ENCODE results near the gene SETBP1. TPM values are rescaled to one million over a fixed set of nuclear protein-coding genes. Genes with fewer than 3 reads are reported as not detected.

The SETBP1 gene
- total RNA-seq, 1 donor from 2014 or later: 12.4 TPM

DNA sequence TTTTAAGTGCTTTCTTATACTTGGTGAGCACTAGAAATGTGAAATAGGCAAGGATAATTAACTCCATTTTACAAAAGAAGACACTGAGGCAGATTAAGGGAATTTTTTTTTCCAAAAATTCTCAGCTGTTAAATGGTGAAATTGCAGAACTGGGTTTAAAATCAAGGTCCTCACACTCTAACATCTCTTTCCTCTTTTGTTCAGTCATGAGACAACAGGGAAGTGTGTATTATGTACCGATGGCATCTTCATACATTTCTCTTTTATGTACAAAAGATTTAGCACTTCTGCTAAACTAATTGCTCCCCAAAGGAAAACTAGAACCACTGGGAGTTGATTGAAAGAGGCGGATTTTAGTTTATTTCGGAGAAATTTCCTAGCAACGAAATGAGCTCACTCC lies 203.0 kb downstream of the SETBP1 start:
- TF ChIP-seq EZH2 (IDR thresholded peaks at IDR 0.05; ENCODE audit: insufficient read depth, low read length): no peak
- no peak for TF ChIP-seq CTCF (IDR thresholded peaks at IDR 0.05; ENCODE audit: insufficient read depth, low read depth, low read length)
- H3K27ac Mint-ChIP-seq (ENCODE audit: unreplicated experiment): no peak overlapping the region
- no peak overlapping the region for H2AFZ ChIP-seq (ENCODE audit: low read depth, low read length)
- no peak overlapping the region for H3K4me2 ChIP-seq (ENCODE audit: low read length)
- DNase-seq (ENCODE audit: low read depth): no peak
- H3K36me3 Mint-ChIP-seq (ENCODE audit: low read depth, unreplicated experiment): peaks cover 3% of the 10 kb centered on the region
- H3K36me3 ChIP-seq (ENCODE audit: insufficient read depth, low read length): no peaks in the 10 kb centered on the region
- peaks cover 7% of the 10 kb centered on the region for H3K4me1 Mint-ChIP-seq (ENCODE audit: low read depth, unreplicated experiment)
- FAIRE-seq: no peak
- H3K27me3 Mint-ChIP-seq (ENCODE audit: low read depth, unreplicated experiment): no peaks in the 10 kb centered on the region
- H3K27ac ChIP-seq (ENCODE audit: low read depth, low read length): no peak overlapping the region
- no peaks in the 10 kb centered on the region for H3K9me3 ChIP-seq (ENCODE audit: insufficient read depth, low read depth, low read length)
- H3K9me3 Mint-ChIP-seq (ENCODE audit: unreplicated experiment): peaks cover 6% of the 10 kb centered on the region
- H3K27me3 ChIP-seq (ENCODE audit: insufficient read depth, low read length): no peaks in the 10 kb centered on the region
- H3K4me3 Mint-ChIP-seq (ENCODE audit: unreplicated experiment): no peak overlapping the region
- H3K4me3 ChIP-seq (ENCODE audit: insufficient read depth, low read depth, low read length): no peak overlapping the region
- no peak overlapping the region for H3K9ac ChIP-seq (ENCODE audit: low read length)
- no peaks in the 10 kb centered on the region for H3K79me2 ChIP-seq (ENCODE audit: insufficient read depth, low read length)
- H3K4me1 ChIP-seq (ENCODE audit: insufficient read depth, low read length): no peaks in the 10 kb centered on the region
- H4K20me1 ChIP-seq (ENCODE audit: insufficient read depth, low read length): no peaks in the 10 kb centered on the region

GRCh38 chr18:44884431-44884830 lies 203.7 kb downstream of the SETBP1 start:
- H2AFZ ChIP-seq (ENCODE audit: low read depth, low read length): no peak overlapping the region
- FAIRE-seq (peak; percentile 37), DNase-seq (ENCODE audit: low read depth) (peak; percentile 22)
- H3K36me3 ChIP-seq (ENCODE audit: insufficient read depth, low read length): no peaks in the 10 kb centered on the region
- no peaks in the 10 kb centered on the region for H3K27me3 ChIP-seq (ENCODE audit: insufficient read depth, low read length)
- H3K9me3 ChIP-seq (ENCODE audit: insufficient read depth, low read depth, low read length): no peaks in the 10 kb centered on the region
- no peak overlapping the region for H3K4me3 Mint-ChIP-seq (ENCODE audit: unreplicated experiment)
- peaks cover 3% of the 10 kb centered on the region for H3K36me3 Mint-ChIP-seq (ENCODE audit: low read depth, unreplicated experiment)
- peaks cover 7% of the 10 kb centered on the region for H3K4me1 Mint-ChIP-seq (ENCODE audit: low read depth, unreplicated experiment)
- no peak overlapping the region for H3K27ac Mint-ChIP-seq (ENCODE audit: unreplicated experiment)
- TF ChIP-seq CTCF (IDR thresholded peaks at IDR 0.05; ENCODE audit: insufficient read depth, low read depth, low read length) (no peak), EZH2 (IDR thresholded peaks at IDR 0.05; ENCODE audit: insufficient read depth, low read length) (no peak)
- H3K79me2 ChIP-seq (ENCODE audit: insufficient read depth, low read length): no peaks in the 10 kb centered on the region
- H3K4me1 ChIP-seq (ENCODE audit: insufficient read depth, low read length): no peaks in the 10 kb centered on the region
- H3K4me3 ChIP-seq (ENCODE audit: insufficient read depth, low read depth, low read length): no peak overlapping the region
- no peak overlapping the region for H3K9ac ChIP-seq (ENCODE audit: low read length)
- H3K9me3 Mint-ChIP-seq (ENCODE audit: unreplicated experiment): peaks cover 5% of the 10 kb centered on the region
- H4K20me1 ChIP-seq (ENCODE audit: insufficient read depth, low read length): no peaks in the 10 kb centered on the region
- H3K4me2 ChIP-seq (ENCODE audit: low read length): no peak overlapping the region
- no peaks in the 10 kb centered on the region for H3K27me3 Mint-ChIP-seq (ENCODE audit: low read depth, unreplicated experiment)
- H3K27ac ChIP-seq (ENCODE audit: low read depth, low read length): no peak overlapping the region

- Histone ChIP-seq H3K27ac (ENCODE audit: low read depth, low read length) (no peak overlapping the region), H3K4me3 (ENCODE audit: insufficient read depth, low read depth, low read length) (no peak overlapping the region), H3K27me3 (ENCODE audit: insufficient read depth, low read length) (no peaks in the 10 kb centered on the region), H2AFZ (ENCODE audit: low read depth, low read length) (no peak overlapping the region), H3K9me3 (ENCODE audit: insufficient read depth, low read depth, low read length) (no peaks in the 10 kb centered on the region), H3K4me1 (ENCODE audit: insufficient read depth, low read length) (no peaks in the 10 kb centered on the region), H3K79me2 (ENCODE audit: insufficient read depth, low read length) (no peaks in the 10 kb centered on the region), H3K4me2 (ENCODE audit: low read length) (no peak overlapping the region), H3K36me3 (ENCODE audit: insufficient read depth, low read length) (no peaks in the 10 kb centered on the region), H4K20me1 (ENCODE audit: insufficient read depth, low read length) (no peaks in the 10 kb centered on the region), H3K9ac (ENCODE audit: low read length) (no peak overlapping the region)
- H3K36me3 Mint-ChIP-seq (ENCODE audit: low read depth, unreplicated experiment): no peaks in the 10 kb centered on the region
- FAIRE-seq (no peak), DNase-seq (ENCODE audit: low read depth) (no peak)
- peaks cover 7% of the 10 kb centered on the region for H3K4me1 Mint-ChIP-seq (ENCODE audit: low read depth, unreplicated experiment)
- H3K27ac Mint-ChIP-seq (ENCODE audit: unreplicated experiment): no peak overlapping the region
- TF ChIP-seq CTCF (IDR thresholded peaks at IDR 0.05; ENCODE audit: insufficient read depth, low read depth, low read length) (no peak), EZH2 (IDR thresholded peaks at IDR 0.05; ENCODE audit: insufficient read depth, low read length) (no peak)
- H3K4me3 Mint-ChIP-seq (ENCODE audit: unreplicated experiment): no peak overlapping the region
- no peaks in the 10 kb centered on the region for H3K9me3 Mint-ChIP-seq (ENCODE audit: unreplicated experiment)
- no peaks in the 10 kb centered on the region for H3K27me3 Mint-ChIP-seq (ENCODE audit: low read depth, unreplicated experiment)
Observed at GRCh38 chr18:44885507-44885906, 204.8 kb downstream of the SETBP1 start.

Measured in astrocyte (in vitro differentiated cells and primary cell).